Left cardiac atrium (tissue), 4 donors: ENCODE results near the gene RPS10. TPM values are rescaled to one million over a fixed set of nuclear protein-coding genes. Genes with fewer than 3 reads are reported as not detected.

ENCODE experiments used
- ATAC-seq, 2 donors: fragments of 200-7000 bp; cut with Tn5 transposase; one replicate each; pipeline ENCODE4 v1.9.1; 2020; ENCODE audit warnings: mild to moderate bottlenecking in 2 of 2, moderate library complexity in 2 of 2
- DNase-seq: peaks from one replicate; pipeline ENCODE4 v3.0.0-alpha.2; 2020
- intact Hi-C, 2 donors: fragments of 100-400 bp; cut with DNase I; formaldehyde crosslinking; loops; one replicate each; pipeline versions ENCODE4 v1.14.1 to v1.15.1; 2022 to 2023
- long read RNA-seq: library from polyadenylated mRNA; unstranded; transcript quantifications from one replicate; pipeline ENCODE4 v2.0.0, GENCODE V29; 2021
- total RNA-seq, 2 donors: library from RNA; stranded (reverse); fragmentation: NEBNext Ultra II Directional; extraction: Animal tissue kit (Norgen Biotek cat#: 25700); gene quantifications; one replicate each; pipeline ENCODE4 v1.2.1, GENCODE V29; 2021
- donor health status: DM: no; HTN: yes; CAD: no.
- donor health status: DM: no; HTN: yes; CAD: no; lungs with severe emphysema.
- donor health status: DM: yes; HTN: yes; CAD: no.
- donor health status: Dilated cardiomyopathy.

RPS10 gene
- 100 to 1,000 TPM; 746 to 770 TPM for total RNA-seq
- long read RNA-seq, transcript RPS10-209 (6 exons, 588 nt): major isoform, 11 of 12 reads
- long read RNA-seq, partial matches to known transcripts: 0 of 12 reads
- long read RNA-seq, other reads (novel, unspliced or antisense): 0 of 12 reads

DNA sequence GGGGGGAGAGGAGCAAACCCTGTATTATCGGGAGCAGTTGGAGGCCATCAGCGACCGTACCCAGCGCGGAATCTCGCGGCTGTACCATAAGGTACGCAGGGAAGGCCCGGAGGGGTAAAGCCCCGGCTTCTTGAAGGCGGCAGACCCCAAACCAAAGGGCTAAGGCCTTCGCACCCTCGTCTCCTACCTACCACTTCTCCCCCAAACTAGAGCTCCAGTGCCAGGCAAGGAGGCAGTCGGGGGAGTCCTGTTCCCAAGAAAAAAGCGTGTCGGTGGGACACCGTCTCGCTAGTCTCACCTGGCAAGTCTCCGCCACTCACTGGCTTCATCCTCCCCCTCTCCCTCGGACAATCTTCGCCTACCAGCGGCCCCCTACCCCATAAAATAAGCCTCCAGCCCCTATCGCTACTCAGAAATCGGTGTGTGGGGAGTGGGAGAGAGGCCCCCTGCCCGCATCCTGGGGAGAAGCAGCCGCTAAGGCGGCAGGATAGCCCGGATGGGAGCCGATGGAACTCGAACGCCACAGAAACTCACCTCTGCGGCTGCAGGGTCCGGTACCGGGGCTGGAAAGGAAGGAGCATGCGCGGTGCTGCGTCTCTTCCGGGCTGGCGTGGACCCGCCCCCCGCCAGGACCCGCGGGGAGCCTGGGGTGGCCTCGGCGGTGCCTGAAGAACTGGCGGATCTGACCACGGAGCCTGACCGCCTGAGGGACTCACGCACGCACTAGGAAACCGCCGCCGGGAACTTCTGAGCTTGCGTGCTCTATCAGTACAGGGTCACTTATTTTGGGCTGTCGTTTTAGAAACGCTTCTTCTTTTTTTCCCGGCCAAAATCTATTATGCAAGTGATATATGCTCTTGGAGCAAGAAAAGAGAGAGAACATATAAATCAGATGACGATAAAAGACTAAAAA, at the start of gene RPS10:
RPS10 (minus strand) TSS at position 572 of the 913 bp plus-strand sequence. CDS start 848 bp downstream, outside the sequence.
- ATAC-seq: peak; percentile 99
- peak; percentile 95 for DNase-seq
- intact Hi-C loops: no loop called here

DNA sequence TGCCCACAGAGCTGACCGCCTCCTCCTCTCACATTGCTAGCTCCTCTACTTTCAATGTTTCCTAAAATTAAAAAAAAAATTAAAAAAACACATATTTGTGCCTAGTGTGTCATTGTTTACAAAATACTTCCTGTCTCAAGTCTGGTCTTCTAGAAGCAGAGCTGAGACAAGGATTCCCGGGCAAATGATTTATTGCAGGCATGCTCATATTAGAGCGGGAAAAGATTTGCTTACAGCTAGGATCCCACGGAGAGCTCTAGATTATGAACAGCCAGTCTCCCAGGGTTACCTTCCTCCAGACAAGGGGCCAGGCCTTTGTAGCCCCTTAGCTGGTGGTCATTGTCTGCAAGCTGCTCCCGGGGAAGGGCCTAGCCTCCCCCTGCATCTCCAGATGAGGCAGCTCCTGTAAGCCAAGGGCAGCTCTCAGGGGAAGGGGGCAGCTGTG, 49.4 kb upstream of the RPS10 start:
- no peak for ATAC-seq
- no peak for DNase-seq
- intact Hi-C loops: no loop called here

DNA sequence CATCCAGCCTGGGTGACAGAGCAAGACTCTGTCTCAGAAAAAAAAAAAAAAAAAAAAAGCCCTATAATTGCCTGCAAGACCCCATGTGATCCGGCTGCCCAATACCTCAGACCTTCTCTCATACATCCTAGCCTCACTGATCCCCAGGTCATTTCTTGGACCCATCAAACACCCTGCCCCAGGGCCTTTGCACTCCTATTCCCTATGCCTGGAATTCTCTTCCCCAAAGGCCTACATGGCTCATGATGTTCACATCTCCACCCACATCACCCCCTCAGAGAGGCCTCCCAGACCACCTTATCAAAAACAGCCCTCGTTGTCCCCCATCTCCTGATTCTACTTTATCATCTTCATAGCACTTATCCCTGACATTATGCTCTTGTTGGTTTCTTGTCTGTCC, 48.9 kb upstream of the RPS10 start:
- ATAC-seq (no peak), DNase-seq (no peak)
- intact Hi-C loops: no loop called here

DNA sequence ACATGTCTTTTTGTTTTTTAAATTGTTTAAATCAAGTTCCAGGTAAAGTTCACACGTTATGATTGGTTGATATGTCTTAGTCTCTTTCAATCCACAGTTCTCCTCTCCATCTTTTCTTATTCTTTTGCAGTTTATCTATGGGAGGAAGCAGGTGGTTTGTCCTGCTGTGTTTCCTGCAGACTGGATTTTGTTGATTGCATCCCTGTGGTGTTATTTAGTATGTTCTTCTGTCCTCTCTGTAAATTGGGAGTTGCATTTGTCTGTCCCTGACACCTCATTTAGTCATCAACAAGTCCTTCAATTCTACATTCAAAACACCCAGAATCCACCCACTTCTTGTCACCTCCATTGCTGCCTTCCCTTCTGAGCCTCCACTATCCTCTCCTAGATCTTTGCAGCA, 48.1 kb upstream of the RPS10 start:
- intact Hi-C loops: no loop called here
- DNase-seq: no peak

DNA sequence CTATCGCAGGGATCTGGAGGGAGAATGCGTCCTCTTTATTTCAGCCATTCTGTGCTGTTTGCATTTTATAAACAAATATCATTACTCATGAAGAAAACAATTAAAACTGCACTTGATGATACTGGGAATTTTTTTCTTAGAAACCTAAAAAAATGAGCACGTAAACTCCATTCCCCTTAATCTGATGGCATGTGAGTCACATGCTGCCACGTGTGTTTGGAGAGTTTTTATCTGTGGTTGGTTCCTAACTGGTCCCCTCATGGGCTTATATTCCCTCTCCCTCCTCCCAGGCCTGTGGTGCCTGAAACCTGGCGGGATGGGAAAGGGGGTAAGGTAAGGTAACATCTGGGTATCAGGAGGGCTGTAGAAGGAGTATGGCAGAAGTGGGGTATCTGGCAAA, 46.6 kb upstream of the RPS10 start:
- no peak for ATAC-seq
- no peak for DNase-seq
- intact Hi-C loops: no loop called here

More for the DNA sequence above, 48.1 kb upstream of the RPS10 start:
- ATAC-seq: no peak

DNA sequence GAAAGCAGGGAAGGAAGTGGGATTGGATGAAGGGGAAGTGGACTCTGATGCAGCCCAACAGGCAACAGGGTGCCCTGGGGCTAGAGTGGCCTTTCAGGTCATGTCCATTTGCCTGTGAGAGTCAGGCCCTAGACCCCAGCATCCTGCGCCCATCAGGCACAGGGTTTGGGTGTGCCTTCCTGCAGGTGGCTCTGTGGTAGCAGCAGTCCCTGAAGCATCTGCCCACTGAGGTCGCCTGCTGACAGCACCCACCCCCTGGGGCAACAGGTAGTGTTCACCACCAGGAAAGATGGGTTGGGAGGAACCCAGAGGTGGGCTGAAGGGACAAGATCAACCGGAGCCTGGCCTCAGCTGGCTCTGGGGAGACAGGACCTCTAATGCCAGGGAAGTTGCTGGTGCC, 43.6 kb upstream of the RPS10 start:
- no peak for DNase-seq
- intact Hi-C loops: no loop called here
- ATAC-seq: no peak

DNA sequence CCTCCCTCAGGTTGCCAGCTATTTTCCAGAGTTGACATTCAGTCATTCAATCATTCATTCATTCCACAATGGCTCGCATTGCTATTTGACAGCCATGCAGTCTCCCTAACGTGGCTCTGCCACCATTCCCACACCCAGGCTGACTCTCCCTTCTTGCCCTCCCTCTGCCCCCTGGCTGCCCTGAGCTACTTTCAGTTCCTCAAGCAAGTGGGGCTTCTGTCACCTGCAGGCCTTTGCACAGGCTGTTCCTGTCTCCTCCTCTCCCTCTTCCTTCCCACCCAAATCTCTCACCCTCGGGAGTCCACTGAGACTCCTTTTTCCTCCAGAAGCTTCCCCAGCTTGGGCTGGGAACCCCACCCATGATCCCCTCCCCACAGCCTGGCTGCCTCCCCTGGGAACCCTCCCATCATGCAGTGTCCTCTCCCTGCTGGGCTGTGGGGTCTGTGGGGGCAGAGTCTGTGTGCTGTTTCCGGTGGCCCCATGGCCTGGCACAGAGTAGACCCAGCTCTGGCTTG, 42.6 kb upstream of the RPS10 start:
- DNase-seq (no peak), ATAC-seq (no peak)
- intact Hi-C loops: no loop called here

DNA sequence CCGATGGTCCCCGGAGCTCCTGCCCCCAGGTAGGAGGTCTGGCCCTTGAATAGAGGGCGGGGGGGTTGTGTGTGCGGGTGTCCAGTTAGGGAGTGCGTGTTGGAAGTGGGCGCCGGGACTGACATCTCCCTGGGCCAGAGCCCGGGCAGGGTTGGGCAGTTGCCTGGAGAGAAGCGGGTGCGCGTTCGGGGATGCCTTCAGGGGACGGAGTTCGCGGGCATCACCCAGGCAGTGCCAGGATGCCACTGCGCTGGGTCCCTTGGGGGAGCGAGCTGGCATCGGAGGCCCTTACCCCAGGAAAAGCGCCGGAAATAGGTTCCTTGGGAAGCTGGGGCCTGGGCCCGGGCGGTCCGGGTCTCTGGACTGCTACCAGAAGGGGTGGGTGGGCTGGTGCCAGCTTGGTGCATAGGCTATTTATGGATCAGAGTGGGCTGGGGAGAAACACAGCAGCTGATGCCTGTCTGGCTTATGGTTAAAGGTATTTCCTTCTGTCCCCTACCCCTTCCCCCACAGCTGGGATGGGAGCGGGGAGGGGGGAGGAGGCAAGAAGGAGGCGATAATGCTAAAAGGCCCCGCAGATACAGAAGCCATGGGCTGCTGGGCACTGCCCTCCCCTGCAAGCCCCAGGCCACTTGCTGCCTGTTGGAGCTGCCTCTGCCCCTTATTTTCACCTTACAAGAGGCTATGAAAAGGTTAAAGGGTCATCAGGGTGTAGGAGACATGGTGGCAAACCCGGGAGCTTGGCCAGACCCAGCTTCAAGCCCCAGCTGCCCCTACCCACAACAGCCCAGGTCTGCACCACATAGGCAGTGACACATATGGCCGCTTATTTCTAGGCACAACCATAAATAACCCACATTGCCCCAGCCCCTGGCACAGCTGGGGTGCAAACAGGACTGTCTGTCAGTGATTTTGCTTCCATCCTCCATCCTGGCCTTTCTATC, 40.6 kb upstream of the RPS10 start:
- intact Hi-C loops: no loop called here
- ATAC-seq: peak in 1 of 2 donors; percentile 11
- no peak for DNase-seq

DNA sequence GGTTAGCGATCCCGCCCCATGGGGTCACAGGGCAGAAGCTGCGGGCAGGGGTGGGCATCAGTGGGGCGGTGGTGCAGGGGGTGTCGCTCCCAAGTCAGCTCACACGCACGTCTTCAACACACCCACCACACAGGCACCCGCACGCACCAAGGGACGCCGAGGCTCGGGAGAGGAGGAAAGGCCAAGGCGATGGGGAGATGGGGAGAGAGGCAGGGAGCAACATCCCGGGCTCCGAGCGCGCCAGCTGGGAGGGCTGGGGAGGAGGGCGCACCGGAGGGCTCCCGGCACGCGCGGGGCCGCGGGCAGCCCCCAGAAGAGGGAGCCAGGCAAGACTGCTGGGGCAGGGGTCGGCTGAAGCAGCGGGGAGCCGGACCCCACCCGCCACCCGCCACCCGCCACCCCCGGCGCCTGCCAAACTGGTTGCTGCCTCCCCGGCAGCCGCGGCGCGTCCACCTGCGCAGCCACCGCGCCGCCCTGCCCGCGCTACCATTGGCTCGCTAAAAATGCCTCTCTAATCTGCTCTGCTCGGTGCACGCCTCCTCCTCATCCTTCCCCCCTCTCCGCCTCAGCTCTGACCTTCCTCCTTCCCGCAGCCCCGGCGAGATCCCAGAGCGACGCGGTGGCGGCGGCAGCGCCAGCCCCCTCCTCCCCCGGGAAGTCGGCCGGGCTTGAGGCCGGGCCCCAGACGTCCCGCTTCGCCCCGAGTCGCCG, 39.8 kb upstream of the RPS10 start, which contains the start of gene PACSIN1:
PACSIN1 (plus strand) TSS at position 546 of the 711 bp plus-strand sequence. CDS start 60,230 bp downstream, outside the sequence.
- ATAC-seq (peak; percentile 63 to 73), DNase-seq (no peak)
- intact Hi-C loops: no loop called here

DNA sequence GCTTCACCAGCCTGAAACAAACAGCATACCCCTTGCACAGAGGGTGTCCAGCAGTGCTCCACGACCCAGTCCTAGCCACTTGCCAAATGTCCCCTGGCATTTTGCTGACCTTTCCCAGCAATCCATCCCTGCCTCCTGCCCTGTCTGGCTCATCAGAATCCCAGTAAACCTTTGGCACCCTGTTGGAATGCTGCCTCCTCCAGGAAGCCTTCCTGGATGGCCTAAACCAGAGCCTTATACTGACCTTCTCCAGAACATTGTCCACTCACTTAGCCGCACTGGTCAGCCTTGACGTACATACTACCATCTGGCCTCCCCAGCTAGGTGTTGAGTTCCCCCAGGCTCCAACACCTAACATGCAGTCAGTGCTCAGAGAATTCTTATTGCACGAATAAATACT, 38.0 kb upstream of the RPS10 start:
- ATAC-seq (no peak), DNase-seq (no peak)
- intact Hi-C loops: no loop called here

DNA sequence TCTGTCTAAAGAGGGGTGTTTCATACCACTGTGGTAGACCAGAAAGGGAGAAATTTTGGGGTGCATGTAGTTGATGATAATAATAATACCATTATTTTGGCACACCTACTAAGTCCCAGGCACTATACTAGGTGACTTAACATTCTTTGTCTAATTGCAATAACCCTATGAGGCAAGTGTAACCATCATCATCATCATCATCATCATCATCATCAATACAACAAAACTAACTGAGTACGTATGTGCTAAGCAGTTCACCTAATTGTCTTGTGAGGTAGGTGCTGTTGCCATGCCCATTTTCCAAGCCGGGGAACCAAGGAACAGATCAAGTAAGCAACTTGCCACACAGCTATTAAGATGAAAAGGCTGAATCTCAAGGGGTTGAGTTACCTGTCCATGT, 37.4 kb upstream of the RPS10 start:
- intact Hi-C loops: no loop called here
- ATAC-seq: no peak
- no peak for DNase-seq

DNA sequence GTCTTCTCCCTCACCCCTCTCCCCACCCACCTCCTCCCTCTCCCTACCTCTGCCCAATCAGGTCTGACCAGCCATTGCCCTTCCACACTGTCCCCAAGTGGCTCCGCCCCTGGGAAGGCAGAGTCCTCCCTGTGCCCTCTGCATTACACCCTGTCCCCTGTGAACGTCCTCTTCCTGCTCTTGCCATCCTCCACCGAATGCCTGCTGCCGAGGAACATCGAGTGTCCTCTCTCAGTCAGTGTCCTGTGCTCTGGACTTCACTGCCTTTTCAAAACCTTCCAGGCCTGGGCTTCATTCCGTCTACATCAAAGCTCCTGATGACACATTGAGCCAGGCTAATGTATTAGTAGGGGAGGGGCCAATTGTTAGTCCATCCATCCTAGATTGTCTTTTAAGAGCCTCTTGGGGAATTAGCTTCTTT, 36.7 kb upstream of the RPS10 start:
- DNase-seq: peak; percentile 54
- ATAC-seq: peak; percentile 90
- intact Hi-C loops: no loop called here

DNA sequence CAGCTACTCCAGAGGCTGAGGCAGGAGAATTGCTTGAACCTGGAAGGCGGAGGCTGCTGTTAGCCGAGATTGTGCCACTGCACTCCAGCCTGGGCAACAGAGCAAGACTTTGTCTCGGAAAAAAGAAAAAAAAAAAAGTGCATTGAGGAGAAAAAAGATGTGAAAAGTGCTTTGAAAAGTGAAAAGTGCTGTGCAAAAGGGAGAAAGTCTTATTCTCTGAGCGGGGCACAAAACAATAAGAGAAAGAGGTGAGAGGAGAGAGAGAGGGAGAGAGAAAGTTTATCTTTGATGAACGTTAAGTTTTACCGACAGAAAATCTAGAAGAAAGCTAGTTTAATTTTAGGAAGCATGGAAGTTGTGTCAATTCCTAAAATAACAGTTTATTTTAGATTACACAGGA, 36.1 kb upstream of the RPS10 start:
- ATAC-seq (no peak), DNase-seq (no peak)
- intact Hi-C loops: no loop called here

DNA sequence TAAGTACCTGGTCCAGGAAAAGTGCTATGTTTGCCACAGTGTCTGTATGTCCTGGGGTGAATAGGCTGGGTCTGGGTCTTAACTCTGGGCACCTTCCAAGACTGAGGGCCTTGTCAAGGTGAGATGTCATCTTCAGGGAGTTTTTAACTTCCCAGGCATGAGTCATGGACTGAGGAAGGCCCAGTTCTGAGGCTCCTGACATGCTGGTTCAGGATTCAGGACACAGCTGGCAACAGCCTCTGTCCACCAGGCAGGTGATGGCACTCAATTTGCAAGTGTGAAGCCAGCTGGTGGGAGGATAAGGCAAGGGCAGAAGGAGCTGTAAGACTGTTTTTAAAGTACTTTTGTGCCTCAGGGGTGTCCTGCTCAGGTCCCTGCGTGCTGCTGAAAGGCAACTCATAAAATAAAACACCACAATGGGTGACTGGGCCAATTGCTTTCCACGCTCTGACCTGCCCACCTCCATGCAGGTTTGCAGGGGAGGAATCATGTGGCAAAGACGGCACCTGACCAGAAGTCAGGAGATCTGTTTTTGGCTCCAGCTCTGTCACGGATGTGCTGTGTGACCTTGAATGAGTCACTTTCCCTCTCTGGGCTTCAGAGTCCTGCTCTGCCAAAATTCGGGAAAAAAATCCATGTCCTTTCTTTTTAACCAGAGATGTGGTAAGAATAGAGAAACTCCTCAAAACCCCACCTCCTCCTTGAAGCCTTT, 35.1 kb upstream of the RPS10 start:
- DNase-seq: no peak
- intact Hi-C loops: loop anchor here in 1 of 2 donors (2.0 kb wide), 1 partner anchor 148 kb away; no protein-coding TSS in a partner anchor
- no peak for ATAC-seq

DNA sequence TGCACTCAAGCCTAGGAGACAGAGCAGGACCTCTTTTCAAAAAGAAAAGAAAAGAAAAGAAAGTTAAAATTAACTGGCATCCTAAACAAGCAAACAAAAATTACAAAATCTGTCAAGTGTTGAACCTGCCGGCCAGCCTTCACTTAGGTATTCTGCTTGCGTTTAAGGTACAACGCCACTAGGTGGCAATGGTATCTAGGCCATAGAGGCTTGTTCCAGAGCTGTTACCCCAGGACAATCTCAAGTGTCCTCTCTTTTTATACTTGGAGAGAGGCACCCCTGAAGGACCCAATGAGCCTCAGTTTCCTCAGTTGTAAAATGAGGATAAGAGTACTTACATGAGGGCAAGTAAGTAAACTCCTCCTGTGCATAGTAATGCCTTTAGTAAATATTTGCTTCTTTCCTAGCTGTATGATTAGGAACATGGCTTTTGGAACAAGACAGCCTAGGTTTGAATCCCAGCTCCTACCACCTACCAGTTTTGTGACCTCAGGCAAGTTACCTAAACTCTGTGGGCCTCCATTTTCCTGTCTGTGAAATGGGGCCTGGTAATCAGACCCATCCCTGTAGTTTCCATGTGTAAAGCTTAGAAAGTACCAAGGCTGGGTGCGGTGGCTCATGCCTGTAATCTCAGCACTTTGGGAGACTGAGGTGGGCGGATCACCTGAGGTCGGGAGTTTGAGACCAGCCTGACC, 34.2 kb upstream of the RPS10 start:
- intact Hi-C loops: loop anchor here (2.0 to 5.0 kb wide), 2 partner anchors 147 to 149 kb away; no protein-coding TSS in a partner anchor
- DNase-seq (no peak), ATAC-seq (peak in 1 of 2 donors; percentile 40)

DNA sequence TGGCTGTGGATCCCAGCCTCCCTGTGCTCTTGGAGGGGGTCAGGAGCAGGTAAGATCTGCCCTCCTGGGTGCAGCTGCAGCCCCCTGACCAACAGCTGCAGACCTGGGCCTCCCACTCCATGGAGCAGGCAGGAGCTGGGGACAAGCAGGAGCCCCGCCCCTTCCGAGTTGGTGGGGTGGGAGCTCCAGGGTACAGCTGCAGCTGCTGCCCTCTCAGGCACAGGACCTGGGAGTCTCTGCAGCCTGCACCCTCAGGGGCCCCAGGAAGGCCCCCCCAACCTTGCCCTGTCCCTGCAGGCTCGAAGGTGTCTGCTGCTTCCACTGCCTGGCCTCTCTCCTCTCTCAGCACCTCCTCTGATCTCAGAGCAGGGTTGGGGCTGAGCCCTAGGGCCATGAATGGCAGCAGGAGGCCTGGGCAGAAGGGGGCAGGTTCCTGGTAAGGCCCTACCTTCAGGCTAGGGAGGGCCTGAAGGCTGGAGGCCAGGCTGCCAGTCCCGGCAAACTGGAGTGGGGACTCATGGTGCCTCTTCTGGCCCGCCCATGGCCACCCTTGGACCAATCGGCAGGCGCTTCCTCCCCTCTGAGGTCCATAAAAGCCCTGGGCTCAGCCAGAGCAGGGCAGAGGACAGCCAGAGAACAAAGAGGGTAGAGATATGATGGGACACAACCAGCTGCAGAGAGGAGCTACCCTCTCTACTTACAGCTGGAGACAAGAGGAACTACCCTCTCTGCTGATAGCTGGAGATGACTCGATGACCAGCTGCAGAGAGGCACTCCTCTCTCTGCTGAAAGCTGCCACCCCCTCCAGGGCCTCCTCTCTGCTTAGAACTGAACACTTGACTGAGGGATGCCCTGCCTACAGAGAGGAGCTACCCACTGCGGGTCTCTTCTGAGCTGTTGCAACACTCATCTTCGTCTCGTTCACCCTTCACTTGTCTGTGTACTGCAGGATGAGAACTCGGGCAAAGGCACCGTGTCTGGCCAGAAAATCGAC, 32.2 kb upstream of the RPS10 start:
- intact Hi-C loops: loop anchor here in 1 of 2 donors (5.0 kb wide), 1 partner anchor 149 kb away; no protein-coding TSS in a partner anchor
- ATAC-seq (no peak), DNase-seq (no peak)
